Measurements from ENCODE around the gene FHAD1. TPM values are rescaled to one million over a fixed set of nuclear protein-coding genes. Genes with fewer than 3 reads are reported as not detected.

Gene FHAD1
- polyA plus RNA-seq, 1 of the 3 experiments (the other 2 are of a cell fraction), result 0.48 TPM

DNA sequence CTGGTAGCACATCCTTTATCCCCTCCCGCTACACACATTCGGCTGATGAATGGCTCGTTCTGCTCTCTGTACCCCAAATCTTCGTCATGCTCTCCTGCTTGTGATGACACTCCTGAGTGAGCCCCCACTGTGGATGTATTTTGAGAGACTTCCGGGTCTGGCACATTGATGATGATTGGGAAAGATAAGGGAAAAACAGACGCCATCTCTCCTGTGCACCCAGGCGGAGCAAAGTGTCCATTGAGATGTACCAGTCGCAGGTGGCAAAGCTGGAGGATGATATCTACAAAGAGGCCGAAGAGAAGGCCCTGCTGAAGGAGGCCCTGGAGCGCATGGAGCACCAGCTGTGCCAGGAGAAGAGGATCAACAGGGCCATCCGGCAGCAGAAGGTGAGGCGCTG is 134.8 kb downstream of the FHAD1 start:
- no peak overlapping the region for H3K4me2 ChIP-seq
- 85% methylated on average over 12 of the region's 12 CpGs for WGBS (ENCODE audit: low lambda C conversion rate)
- DNase-seq, result peak; percentile 43
- POLR2A ChIA-PET, result no interaction called here
- H3F3A ChIP-seq (replicated peaks; ENCODE audit: insufficient read depth), result no peaks in the 10 kb centered on the region
- H3K27me3 ChIP-seq (ENCODE audit: insufficient read depth), result no peaks in the 10 kb centered on the region
- TF ChIP-seq SMC3 (IDR thresholded peaks at IDR 0.05; ENCODE audit: low read depth, low read length), result no peak
- TF ChIP-seq GATA2 (CRISPR knock-in tag; IDR thresholded peaks at IDR 0.05), result peak; percentile 20; the same call in 1 of the 2 replicates
- TF ChIP-seq FOXM1 (IDR thresholded peaks at IDR 0.05; ENCODE audit: low read depth), result no peak
- CTCF ChIA-PET, result interaction anchor here (2.3 kb wide), 1 partner anchor 58 kb away, joined by 9 read pairs; no protein-coding TSS in a partner anchor
- peaks cover 0 to 20% of the 10 kb centered on the region in 2 experiments; a peak in 1 of 4 replicates for H3K4me1 ChIP-seq (ENCODE audit: control insufficient read depth in 1 of 2, insufficient read depth in 2 of 2, low read depth in 1 of 2, low read length in 1 of 2)
- H3K79me2 ChIP-seq (ENCODE audit: insufficient read depth), result no peaks in the 10 kb centered on the region
- H3K36me3 ChIP-seq (replicated peaks in 1 of 2; ENCODE audit: control insufficient read depth in 1 of 2, insufficient read depth in 2 of 2, low read length in 1 of 2), result no peaks in the 10 kb centered on the region
- no peaks in the 10 kb centered on the region for H3K9me3 ChIP-seq
- H3K9me2 ChIP-seq, result no peaks in the 10 kb centered on the region
- H4K20me1 ChIP-seq (ENCODE audit: insufficient read depth), result no peaks in the 10 kb centered on the region
- H3K27ac ChIP-seq (ENCODE audit: low read depth in 2 of 2, low read length in 1 of 2), result no peak overlapping the region
- no peak overlapping the region for H3K9ac ChIP-seq
- H3K4me3 ChIP-seq (ENCODE audit: low read depth in 2 of 2, low read length in 1 of 2), result no peak overlapping the region
- H2AFZ ChIP-seq (ENCODE audit: low read depth), result no peak overlapping the region

DNA sequence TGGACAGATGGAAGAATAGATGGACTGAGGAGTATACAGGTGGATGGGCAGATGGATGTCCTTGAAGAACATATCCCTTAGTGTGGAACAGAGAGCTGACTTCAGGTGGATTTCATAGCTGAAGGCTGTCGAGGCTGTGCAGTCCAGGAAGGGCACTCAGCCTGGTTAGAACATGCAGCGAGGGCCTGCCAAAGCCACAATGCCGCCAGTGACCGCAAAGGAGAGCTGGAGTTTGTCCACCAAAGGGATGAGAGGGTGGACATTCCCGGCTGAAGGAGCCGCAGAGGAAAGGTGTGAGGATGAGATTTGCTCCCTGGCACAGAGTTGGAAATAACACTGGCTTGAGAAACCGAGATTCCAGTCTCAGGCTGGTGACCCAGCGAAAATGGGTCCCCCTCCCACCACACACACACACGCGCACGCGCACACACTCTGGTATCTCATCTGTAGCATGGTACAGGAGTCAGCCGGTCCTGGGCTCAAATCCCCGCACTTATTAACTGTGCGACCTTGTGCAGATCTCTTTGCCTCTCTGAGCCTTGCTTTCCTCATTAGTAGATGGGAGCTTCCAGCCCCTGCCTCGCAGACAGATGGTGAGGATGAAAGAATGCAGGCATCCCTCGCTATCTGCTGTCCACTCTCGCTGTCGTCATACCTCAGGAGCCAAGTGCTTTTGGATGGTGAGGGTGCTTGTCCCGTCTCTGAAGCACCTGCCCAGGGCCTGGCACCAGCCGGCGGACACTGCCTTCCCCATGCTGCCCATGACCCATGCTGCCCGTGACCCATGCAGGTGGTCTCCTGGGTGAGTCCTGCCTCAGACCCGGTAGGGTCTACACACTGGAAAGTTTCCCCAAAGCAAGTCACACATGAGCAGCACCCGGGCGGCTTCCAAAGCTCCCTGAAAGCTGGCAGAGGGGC is 135.8 kb downstream of the FHAD1 start:
- H3K4me2 ChIP-seq, result no peak overlapping the region
- H3K79me2 ChIP-seq (ENCODE audit: insufficient read depth), result no peaks in the 10 kb centered on the region
- no peaks in the 10 kb centered on the region for H3K27me3 ChIP-seq (ENCODE audit: insufficient read depth)
- H3K9ac ChIP-seq, result no peak overlapping the region
- WGBS (ENCODE audit: low lambda C conversion rate), result 88% methylated on average over 25 of the region's 26 CpGs
- H3K36me3 ChIP-seq (replicated peaks in 1 of 2; ENCODE audit: control insufficient read depth in 1 of 2, insufficient read depth in 2 of 2, low read length in 1 of 2), result no peaks in the 10 kb centered on the region
- CTCF ChIA-PET, result interaction anchor here (1.1 to 2.3 kb wide), 3 partner anchors 26 to 59 kb away, joined by 3 to 9 read pairs (median 5); no protein-coding TSS in a partner anchor
- no peaks in the 10 kb centered on the region for H4K20me1 ChIP-seq (ENCODE audit: insufficient read depth)
- no peaks in the 10 kb centered on the region for H3F3A ChIP-seq (replicated peaks; ENCODE audit: insufficient read depth)
- H3K9me3 ChIP-seq, result no peaks in the 10 kb centered on the region
- POLR2A ChIA-PET, result no interaction called here
- DNase-seq, result no peak
- H3K27ac ChIP-seq (ENCODE audit: low read depth in 2 of 2, low read length in 1 of 2), result no peak overlapping the region
- H3K4me1 ChIP-seq (ENCODE audit: control insufficient read depth in 1 of 2, insufficient read depth in 2 of 2, low read depth in 1 of 2, low read length in 1 of 2), result peaks cover 0 to 20% of the 10 kb centered on the region in 2 experiments; a peak in 1 of 4 replicates
- H3K9me2 ChIP-seq, result no peaks in the 10 kb centered on the region
- no peak overlapping the region for H3K4me3 ChIP-seq (ENCODE audit: low read depth in 2 of 2, low read length in 1 of 2)
- H2AFZ ChIP-seq (ENCODE audit: low read depth), result no peak overlapping the region
- TF ChIP-seq, protein P1, sequence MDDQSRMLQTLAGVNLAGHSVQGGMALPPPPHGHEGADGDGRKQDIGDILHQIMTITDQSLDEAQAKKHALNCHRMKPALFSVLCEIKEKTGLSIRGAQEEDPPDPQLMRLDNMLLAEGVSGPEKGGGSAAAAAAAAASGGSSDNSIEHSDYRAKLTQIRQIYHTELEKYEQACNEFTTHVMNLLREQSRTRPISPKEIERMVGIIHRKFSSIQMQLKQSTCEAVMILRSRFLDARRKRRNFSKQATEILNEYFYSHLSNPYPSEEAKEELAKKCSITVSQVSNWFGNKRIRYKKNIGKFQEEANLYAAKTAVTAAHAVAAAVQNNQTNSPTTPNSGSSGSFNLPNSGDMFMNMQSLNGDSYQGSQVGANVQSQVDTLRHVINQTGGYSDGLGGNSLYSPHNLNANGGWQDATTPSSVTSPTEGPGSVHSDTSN (IDR thresholded peaks at IDR 0.05), result no peak
- TF ChIP-seq, protein P2, sequence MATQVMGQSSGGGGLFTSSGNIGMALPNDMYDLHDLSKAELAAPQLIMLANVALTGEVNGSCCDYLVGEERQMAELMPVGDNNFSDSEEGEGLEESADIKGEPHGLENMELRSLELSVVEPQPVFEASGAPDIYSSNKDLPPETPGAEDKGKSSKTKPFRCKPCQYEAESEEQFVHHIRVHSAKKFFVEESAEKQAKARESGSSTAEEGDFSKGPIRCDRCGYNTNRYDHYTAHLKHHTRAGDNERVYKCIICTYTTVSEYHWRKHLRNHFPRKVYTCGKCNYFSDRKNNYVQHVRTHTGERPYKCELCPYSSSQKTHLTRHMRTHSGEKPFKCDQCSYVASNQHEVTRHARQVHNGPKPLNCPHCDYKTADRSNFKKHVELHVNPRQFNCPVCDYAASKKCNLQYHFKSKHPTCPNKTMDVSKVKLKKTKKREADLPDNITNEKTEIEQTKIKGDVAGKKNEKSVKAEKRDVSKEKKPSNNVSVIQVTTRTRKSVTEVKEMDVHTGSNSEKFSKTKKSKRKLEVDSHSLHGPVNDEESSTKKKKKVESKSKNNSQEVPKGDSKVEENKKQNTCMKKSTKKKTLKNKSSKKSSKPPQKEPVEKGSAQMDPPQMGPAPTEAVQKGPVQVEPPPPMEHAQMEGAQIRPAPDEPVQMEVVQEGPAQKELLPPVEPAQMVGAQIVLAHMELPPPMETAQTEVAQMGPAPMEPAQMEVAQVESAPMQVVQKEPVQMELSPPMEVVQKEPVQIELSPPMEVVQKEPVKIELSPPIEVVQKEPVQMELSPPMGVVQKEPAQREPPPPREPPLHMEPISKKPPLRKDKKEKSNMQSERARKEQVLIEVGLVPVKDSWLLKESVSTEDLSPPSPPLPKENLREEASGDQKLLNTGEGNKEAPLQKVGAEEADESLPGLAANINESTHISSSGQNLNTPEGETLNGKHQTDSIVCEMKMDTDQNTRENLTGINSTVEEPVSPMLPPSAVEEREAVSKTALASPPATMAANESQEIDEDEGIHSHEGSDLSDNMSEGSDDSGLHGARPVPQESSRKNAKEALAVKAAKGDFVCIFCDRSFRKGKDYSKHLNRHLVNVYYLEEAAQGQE (IDR thresholded peaks at IDR 0.05; ENCODE audit: low read depth, low read length), result no peak
- TF ChIP-seq ELF1 (IDR thresholded peaks at IDR 0.05), result no peak
- no peak for TF ChIP-seq EP300 (IDR thresholded peaks at IDR 0.05; ENCODE audit: borderline replicate concordance in 1 of 2, low read depth in 1 of 2, low read length in 1 of 2)
- TF ChIP-seq, protein P3, sequence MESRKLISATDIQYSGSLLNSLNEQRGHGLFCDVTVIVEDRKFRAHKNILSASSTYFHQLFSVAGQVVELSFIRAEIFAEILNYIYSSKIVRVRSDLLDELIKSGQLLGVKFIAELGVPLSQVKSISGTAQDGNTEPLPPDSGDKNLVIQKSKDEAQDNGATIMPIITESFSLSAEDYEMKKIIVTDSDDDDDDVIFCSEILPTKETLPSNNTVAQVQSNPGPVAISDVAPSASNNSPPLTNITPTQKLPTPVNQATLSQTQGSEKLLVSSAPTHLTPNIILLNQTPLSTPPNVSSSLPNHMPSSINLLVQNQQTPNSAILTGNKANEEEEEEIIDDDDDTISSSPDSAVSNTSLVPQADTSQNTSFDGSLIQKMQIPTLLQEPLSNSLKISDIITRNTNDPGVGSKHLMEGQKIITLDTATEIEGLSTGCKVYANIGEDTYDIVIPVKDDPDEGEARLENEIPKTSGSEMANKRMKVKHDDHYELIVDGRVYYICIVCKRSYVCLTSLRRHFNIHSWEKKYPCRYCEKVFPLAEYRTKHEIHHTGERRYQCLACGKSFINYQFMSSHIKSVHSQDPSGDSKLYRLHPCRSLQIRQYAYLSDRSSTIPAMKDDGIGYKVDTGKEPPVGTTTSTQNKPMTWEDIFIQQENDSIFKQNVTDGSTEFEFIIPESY (IDR thresholded peaks at IDR 0.05; ENCODE audit: borderline replicate concordance, low read depth), result no peak
- no peak for TF ChIP-seq RAD21 (IDR thresholded peaks at IDR 0.05; ENCODE audit: low read length)
- TF ChIP-seq, protein P4, sequence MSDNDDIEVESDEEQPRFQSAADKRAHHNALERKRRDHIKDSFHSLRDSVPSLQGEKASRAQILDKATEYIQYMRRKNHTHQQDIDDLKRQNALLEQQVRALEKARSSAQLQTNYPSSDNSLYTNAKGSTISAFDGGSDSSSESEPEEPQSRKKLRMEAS (IDR thresholded peaks at IDR 0.05; ENCODE audit: low read depth), result no peak
- TF ChIP-seq EZH2phosphoT487 (IDR thresholded peaks at IDR 0.05; ENCODE audit: borderline replicate concordance, low read depth), result no peak
- TF ChIP-seq, protein P5, sequence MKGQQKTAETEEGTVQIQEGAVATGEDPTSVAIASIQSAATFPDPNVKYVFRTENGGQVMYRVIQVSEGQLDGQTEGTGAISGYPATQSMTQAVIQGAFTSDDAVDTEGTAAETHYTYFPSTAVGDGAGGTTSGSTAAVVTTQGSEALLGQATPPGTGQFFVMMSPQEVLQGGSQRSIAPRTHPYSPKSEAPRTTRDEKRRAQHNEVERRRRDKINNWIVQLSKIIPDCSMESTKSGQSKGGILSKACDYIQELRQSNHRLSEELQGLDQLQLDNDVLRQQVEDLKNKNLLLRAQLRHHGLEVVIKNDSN (IDR thresholded peaks at IDR 0.05; ENCODE audit: borderline replicate concordance, low read depth), result no peak
- no peak for TF ChIP-seq TCF12 (IDR thresholded peaks at IDR 0.05)
- TF ChIP-seq FOSL2 (IDR thresholded peaks at IDR 0.05; ENCODE audit: borderline replicate concordance, low read depth), result no peak
- no peak for TF ChIP-seq TAF1 (IDR thresholded peaks at IDR 0.05; ENCODE audit: borderline replicate concordance, low read depth, low read length)
- TF ChIP-seq CHD2 (IDR thresholded peaks at IDR 0.05; ENCODE audit: low read length, partially characterized antibody), result no peak
- TF ChIP-seq NFIC (IDR thresholded peaks at IDR 0.05; ENCODE audit: borderline replicate concordance), result no peak
- no peak for TF ChIP-seq TEAD4 (IDR thresholded peaks at IDR 0.05; ENCODE audit: borderline replicate concordance, insufficient read depth)
- no peak for TF ChIP-seq SMC3 (IDR thresholded peaks at IDR 0.05; ENCODE audit: low read depth, low read length)
- no peak for TF ChIP-seq YY1 (IDR thresholded peaks at IDR 0.05; ENCODE audit: low read depth)

Measured in SK-N-SH (cell line).